Measurements from ENCODE around the gene GNAT1. TPM values are rescaled to one million over a fixed set of nuclear protein-coding genes. Genes with fewer than 3 reads are reported as not detected.
"Not testable (repeated sequence)": the region's sequence is repeated elsewhere in the genome, so short reads cannot be mapped to it uniquely, and the experiment has no call there.

The GNAT1 gene
- total RNA-seq, 1 experiment from 2014 or later = not detected

GRCh38 chr3:50210510-50211367 lies 19.3 kb downstream of the GNAT1 start:
- Mint-ChIP-seq H3K9me3 (ENCODE audit: unreplicated experiment) (no peaks in the 10 kb centered on the region), H3K36me3 (ENCODE audit: insufficient read depth, unreplicated experiment) (no peaks in the 10 kb centered on the region), H3K27ac (ENCODE audit: low read depth, unreplicated experiment) (no peak overlapping the region), H3K4me3 (ENCODE audit: unreplicated experiment) (no peak overlapping the region), H3K27me3 (ENCODE audit: insufficient read depth, unreplicated experiment) (no peaks in the 10 kb centered on the region), H3K4me1 (ENCODE audit: insufficient read depth, unreplicated experiment) (no peaks in the 10 kb centered on the region)
- ChIA-PET POLR2A (interaction anchor here (0.6 to 1.2 kb wide), 3 partner anchors 15 to 65 kb away, joined by 3 read pairs; partner anchors contain the start of gene GNAT1), CTCF (interaction anchor here (0.5 to 3.9 kb wide), 13 partner anchors 10 to 282 kb away, joined by 3 to 36 read pairs (median 4); partner anchors contain the start of gene GNAT1)
- BruUV-seq (replicated peaks) = no TSS peak
- intact Hi-C loops (cut with micrococcal nuclease) = no loop called here
- no peak for DNase-seq (ENCODE audit: unreplicated experiment)
- TF ChIP-seq CTCF (IDR thresholded peaks at IDR 0.05; ENCODE audit: unreplicated experiment) = no peak

- intact Hi-C loops (cut with micrococcal nuclease); H3K27ac Mint-ChIP-seq (ENCODE audit: low read depth, unreplicated experiment); H3K4me1 Mint-ChIP-seq (ENCODE audit: insufficient read depth, unreplicated experiment); BruUV-seq (replicated peaks); DNase-seq (ENCODE audit: unreplicated experiment); H3K9me3 Mint-ChIP-seq (ENCODE audit: unreplicated experiment); H3K27me3 Mint-ChIP-seq (ENCODE audit: insufficient read depth, unreplicated experiment); H3K4me3 Mint-ChIP-seq (ENCODE audit: unreplicated experiment); H3K36me3 Mint-ChIP-seq (ENCODE audit: insufficient read depth, unreplicated experiment): not testable (repeated sequence)
- POLR2A ChIA-PET = interaction anchor here (0.6 to 1.2 kb wide), 2 partner anchors 14 to 64 kb away, joined by 3 read pairs; no protein-coding TSS in a partner anchor
- CTCF ChIA-PET = interaction anchor here (0.5 to 3.9 kb wide), 12 partner anchors 9 to 283 kb away, joined by 3 to 36 read pairs (median 4); partner anchors contain the start of gene GNAT1
These were observed 19.9 kb downstream of the GNAT1 start for GRCh38 chr3:50211368-50211717.

- POLR2A ChIA-PET = interaction anchor here (1.2 kb wide), 1 partner anchor 14 kb away, joined by 3 read pairs; no protein-coding TSS in a partner anchor
- intact Hi-C loops (cut with micrococcal nuclease) = no loop called here
- Mint-ChIP-seq H3K27me3 (ENCODE audit: insufficient read depth, unreplicated experiment) (no peaks in the 10 kb centered on the region), H3K9me3 (ENCODE audit: unreplicated experiment) (no peaks in the 10 kb centered on the region), H3K27ac (ENCODE audit: low read depth, unreplicated experiment) (no peak overlapping the region), H3K4me1 (ENCODE audit: insufficient read depth, unreplicated experiment) (no peaks in the 10 kb centered on the region), H3K36me3 (ENCODE audit: insufficient read depth, unreplicated experiment) (no peaks in the 10 kb centered on the region), H3K4me3 (ENCODE audit: unreplicated experiment) (no peak overlapping the region)
- no peak for DNase-seq (ENCODE audit: unreplicated experiment)
- no peak for TF ChIP-seq CTCF (IDR thresholded peaks at IDR 0.05; ENCODE audit: unreplicated experiment)
- no TSS peak for BruUV-seq (replicated peaks)
- CTCF ChIA-PET = interaction anchor here (0.7 to 1.6 kb wide), 7 partner anchors 9 to 35 kb away, joined by 3 to 11 read pairs (median 3); no protein-coding TSS in a partner anchor
These were observed 20.5 kb downstream of the GNAT1 start for GRCh38 chr3:50211930-50212329.

GRCh38 chr3:50212502-50212901 lies 21.1 kb downstream of the GNAT1 start:
- ChIA-PET POLR2A (no interaction called here), CTCF (interaction anchor here (0.7 to 1.4 kb wide), 5 partner anchors 15 to 72 kb away, joined by 3 to 5 read pairs (median 3); no protein-coding TSS in a partner anchor)
- DNase-seq (ENCODE audit: unreplicated experiment) = no peak
- no peaks in the 10 kb centered on the region for H3K36me3 Mint-ChIP-seq (ENCODE audit: insufficient read depth, unreplicated experiment)
- no peak overlapping the region for H3K27ac Mint-ChIP-seq (ENCODE audit: low read depth, unreplicated experiment)
- TF ChIP-seq CTCF (IDR thresholded peaks at IDR 0.05; ENCODE audit: unreplicated experiment) = no peak
- no peak overlapping the region for H3K4me3 Mint-ChIP-seq (ENCODE audit: unreplicated experiment)
- no peaks in the 10 kb centered on the region for H3K27me3 Mint-ChIP-seq (ENCODE audit: insufficient read depth, unreplicated experiment)
- H3K9me3 Mint-ChIP-seq (ENCODE audit: unreplicated experiment) = no peaks in the 10 kb centered on the region
- intact Hi-C loops (cut with micrococcal nuclease) = no loop called here
- BruUV-seq (replicated peaks) = no TSS peak
- no peaks in the 10 kb centered on the region for H3K4me1 Mint-ChIP-seq (ENCODE audit: insufficient read depth, unreplicated experiment)
